Measurements from ENCODE around the gene ABCG1. TPM values are rescaled to one million over a fixed set of nuclear protein-coding genes. Genes with fewer than 3 reads are reported as not detected.

ABCG1 gene
- total RNA-seq, 2 donors from 2014 or later = 53.1 to 55.5 TPM

GRCh38 chr21:42295845-42296244 is 76.9 kb downstream of the ABCG1 start:
- H3K27me3 Mint-ChIP-seq (ENCODE audit: low read depth) = no peaks in the 10 kb centered on the region
- H3K9me3 Mint-ChIP-seq = no peaks in the 10 kb centered on the region
- no peak overlapping the region for H3K27ac Mint-ChIP-seq
- peaks cover 11% of the 10 kb centered on the region for H3K4me1 Mint-ChIP-seq (ENCODE audit: low read depth)
- no peak for ATAC-seq (replicated peaks in 1 of 2)
- DNase-seq = no peak
- H3K36me3 Mint-ChIP-seq (ENCODE audit: insufficient read depth in 2 of 2) = peaks cover 0 to 9% of the 10 kb centered on the region in 2 donors
- H3K4me3 Mint-ChIP-seq = no peak overlapping the region

- Mint-ChIP-seq H3K36me3 (ENCODE audit: insufficient read depth in 2 of 2) (peaks cover 0 to 7% of the 10 kb centered on the region in 2 donors), H3K27me3 (ENCODE audit: low read depth) (no peaks in the 10 kb centered on the region), H3K4me1 (ENCODE audit: low read depth) (peaks cover 11% of the 10 kb centered on the region), H3K9me3 (no peaks in the 10 kb centered on the region), H3K27ac (no peak overlapping the region), H3K4me3 (no peak overlapping the region)
- no peak for DNase-seq
- no peak for ATAC-seq (replicated peaks in 1 of 2)
These were observed 77.6 kb downstream of the ABCG1 start for GRCh38 chr21:42296501-42296900.

GRCh38 chr21:42297377-42297776 is 78.4 kb downstream of the ABCG1 start:
- Mint-ChIP-seq H3K4me3 (no peak overlapping the region), H3K9me3 (no peaks in the 10 kb centered on the region), H3K4me1 (ENCODE audit: low read depth) (peaks cover 11% of the 10 kb centered on the region), H3K27ac (no peak overlapping the region), H3K27me3 (ENCODE audit: low read depth) (no peaks in the 10 kb centered on the region), H3K36me3 (ENCODE audit: insufficient read depth in 2 of 2) (peaks cover 0 to 7% of the 10 kb centered on the region in 2 donors)
- ATAC-seq (replicated peaks in 1 of 2) (no peak), DNase-seq (no peak)

DNA sequence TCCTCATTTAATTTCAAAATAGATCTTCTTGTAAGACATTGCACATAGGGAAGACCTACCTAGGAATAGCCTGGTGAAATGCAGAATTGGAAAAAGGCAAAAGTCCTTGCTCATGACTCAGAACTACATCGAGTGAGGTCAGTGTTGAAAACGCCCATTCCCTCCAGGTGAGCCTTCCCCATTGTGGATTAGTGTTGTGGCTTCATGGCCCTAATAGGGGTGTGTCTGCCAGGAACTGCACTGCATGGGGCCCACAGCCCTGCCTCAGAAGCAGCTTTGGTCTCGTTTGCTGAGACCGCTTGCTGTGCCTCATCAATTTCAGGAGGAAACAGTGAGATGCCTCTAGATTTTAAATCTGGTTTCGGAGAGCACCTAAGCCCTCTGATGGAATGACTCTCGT is 79.3 kb downstream of the ABCG1 start:
- no peaks in the 10 kb centered on the region for H3K9me3 Mint-ChIP-seq
- H3K27ac Mint-ChIP-seq = no peak overlapping the region
- no peak overlapping the region for H3K4me3 Mint-ChIP-seq
- H3K4me1 Mint-ChIP-seq (ENCODE audit: low read depth) = peaks cover 11% of the 10 kb centered on the region
- ATAC-seq (replicated peaks in 1 of 2) = no peak
- DNase-seq = no peak
- H3K27me3 Mint-ChIP-seq (ENCODE audit: low read depth) = no peaks in the 10 kb centered on the region
- peaks cover 0 to 7% of the 10 kb centered on the region in 2 donors for H3K36me3 Mint-ChIP-seq (ENCODE audit: insufficient read depth in 2 of 2)

DNA sequence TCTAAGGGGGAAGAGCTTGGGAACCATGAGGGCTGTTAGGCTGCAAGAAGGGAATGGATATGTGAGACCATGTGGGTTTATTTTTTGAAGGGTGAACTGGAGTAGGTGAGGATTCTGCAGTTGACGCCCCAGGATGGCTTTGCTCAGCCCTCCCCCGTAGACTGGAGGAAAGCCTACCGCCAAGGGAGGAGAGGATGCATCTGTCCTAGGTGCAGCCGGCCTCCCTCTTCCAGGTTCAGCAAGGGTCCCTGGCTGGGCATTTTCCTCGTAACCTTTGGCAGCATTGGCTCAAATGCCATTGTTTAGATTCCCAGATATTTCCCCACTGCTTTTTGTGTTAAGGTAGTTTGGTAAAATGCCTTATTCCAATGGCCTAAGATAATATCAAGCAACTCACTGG is 79.7 kb downstream of the ABCG1 start:
- ATAC-seq (replicated peaks in 1 of 2) = no peak
- no peak overlapping the region for H3K27ac Mint-ChIP-seq

GRCh38 chr21:42299324-42300044 is 80.5 kb downstream of the ABCG1 start:
- peak; percentile 50 to 51 for DNase-seq
- ATAC-seq (replicated peaks in 1 of 2) = peak; percentile 78 to 87
- Mint-ChIP-seq H3K4me1 (ENCODE audit: low read depth) (peaks cover 11% of the 10 kb centered on the region), H3K4me3 (no peak overlapping the region), H3K27me3 (ENCODE audit: low read depth) (no peaks in the 10 kb centered on the region), H3K9me3 (no peaks in the 10 kb centered on the region), H3K36me3 (ENCODE audit: insufficient read depth in 2 of 2) (peaks cover 0 to 7% of the 10 kb centered on the region in 2 donors), H3K27ac (no peak overlapping the region)

More for the DNA sequence above, 79.7 kb downstream of the ABCG1 start:
- H3K36me3 Mint-ChIP-seq (ENCODE audit: insufficient read depth in 2 of 2) = peaks cover 0 to 7% of the 10 kb centered on the region in 2 donors
- H3K27me3 Mint-ChIP-seq (ENCODE audit: low read depth) = no peaks in the 10 kb centered on the region
- no peak for DNase-seq
- peaks cover 11% of the 10 kb centered on the region for H3K4me1 Mint-ChIP-seq (ENCODE audit: low read depth)
- H3K4me3 Mint-ChIP-seq = no peak overlapping the region
- no peaks in the 10 kb centered on the region for H3K9me3 Mint-ChIP-seq

- no peak overlapping the region for H3K27ac Mint-ChIP-seq
- no peaks in the 10 kb centered on the region for H3K9me3 Mint-ChIP-seq
These were observed 81.2 kb downstream of the ABCG1 start for GRCh38 chr21:42300045-42300583.

DNA sequence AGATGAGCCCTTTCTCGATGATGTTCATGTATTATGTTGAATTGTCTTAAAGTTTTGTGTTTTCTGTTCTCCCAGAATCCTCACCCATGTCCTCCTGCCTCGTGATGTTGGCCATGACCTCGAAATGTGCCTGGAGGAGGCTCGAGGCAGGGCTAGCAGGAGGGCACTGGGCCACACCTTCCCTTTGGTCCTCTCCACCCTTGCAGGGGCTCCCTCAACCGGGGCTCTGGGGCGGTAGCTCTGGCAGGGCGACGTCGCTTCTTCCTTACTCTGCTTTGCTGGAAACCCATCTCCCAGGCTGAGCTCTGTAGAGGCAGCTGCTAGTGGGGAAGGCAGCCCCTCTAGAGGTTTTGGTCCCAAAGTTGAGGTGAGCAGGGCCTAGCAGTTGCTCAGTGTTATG is 82.0 kb downstream of the ABCG1 start:
- H3K27ac Mint-ChIP-seq = no peak overlapping the region
- no peaks in the 10 kb centered on the region for H3K27me3 Mint-ChIP-seq (ENCODE audit: low read depth)
- H3K9me3 Mint-ChIP-seq = no peaks in the 10 kb centered on the region
- H3K36me3 Mint-ChIP-seq (ENCODE audit: insufficient read depth in 2 of 2) = peaks cover 0 to 3% of the 10 kb centered on the region in 2 donors
- H3K4me1 Mint-ChIP-seq (ENCODE audit: low read depth) = peaks cover 11% of the 10 kb centered on the region
- ATAC-seq (replicated peaks in 1 of 2) (no peak), DNase-seq (no peak)
- H3K4me3 Mint-ChIP-seq = no peak overlapping the region

More at GRCh38 chr21:42300045-42300583, 81.2 kb downstream of the ABCG1 start:
- Mint-ChIP-seq H3K4me3 (no peak overlapping the region), H3K27me3 (ENCODE audit: low read depth) (no peaks in the 10 kb centered on the region), H3K4me1 (ENCODE audit: low read depth) (peaks cover 11% of the 10 kb centered on the region), H3K36me3 (ENCODE audit: insufficient read depth in 2 of 2) (peaks cover 0 to 6% of the 10 kb centered on the region in 2 donors)
- ATAC-seq (replicated peaks in 1 of 2) = no peak
- no peak for DNase-seq

DNA sequence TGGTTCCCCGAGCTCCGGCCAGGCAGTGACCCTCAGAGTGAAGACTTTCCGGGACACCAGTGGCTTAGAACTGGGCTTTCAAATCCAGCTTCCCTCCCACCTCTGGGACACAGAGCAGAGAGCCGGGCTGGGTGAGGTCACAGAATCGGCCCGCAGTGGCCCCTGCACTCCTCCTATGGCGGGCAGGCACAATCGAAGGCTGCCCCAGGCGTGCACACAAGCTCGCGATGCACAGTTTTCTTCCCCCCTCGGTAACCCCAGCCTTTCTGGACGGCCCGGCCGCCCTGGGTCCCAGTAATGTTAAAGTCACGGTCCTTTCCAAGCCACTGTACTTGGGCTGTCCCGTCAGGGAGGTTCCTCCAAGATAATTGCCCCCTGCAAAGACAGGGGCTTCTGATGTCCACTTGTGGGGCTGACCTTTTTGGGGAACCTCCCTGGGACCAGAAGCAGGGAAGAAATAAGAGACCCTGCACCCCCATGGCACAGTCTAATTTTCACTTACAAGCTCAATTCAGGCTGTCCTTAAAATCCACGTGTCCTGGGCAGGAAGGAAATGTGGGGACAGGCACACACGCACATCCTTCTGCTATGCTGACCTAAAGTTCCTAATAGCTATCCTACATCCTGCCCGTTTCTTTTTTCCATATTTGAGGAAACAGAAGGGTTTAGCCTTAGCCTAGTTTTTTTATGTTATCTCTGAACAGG is 82.6 kb downstream of the ABCG1 start:
- ATAC-seq (replicated peaks in 1 of 2) = no peak
- no peak for DNase-seq
- Mint-ChIP-seq H3K36me3 (ENCODE audit: insufficient read depth in 2 of 2) (peaks cover 0 to 3% of the 10 kb centered on the region in 2 donors), H3K27ac (no peak overlapping the region), H3K27me3 (ENCODE audit: low read depth) (no peaks in the 10 kb centered on the region), H3K4me3 (no peak overlapping the region), H3K4me1 (ENCODE audit: low read depth) (peaks cover 11% of the 10 kb centered on the region), H3K9me3 (no peaks in the 10 kb centered on the region)

DNA sequence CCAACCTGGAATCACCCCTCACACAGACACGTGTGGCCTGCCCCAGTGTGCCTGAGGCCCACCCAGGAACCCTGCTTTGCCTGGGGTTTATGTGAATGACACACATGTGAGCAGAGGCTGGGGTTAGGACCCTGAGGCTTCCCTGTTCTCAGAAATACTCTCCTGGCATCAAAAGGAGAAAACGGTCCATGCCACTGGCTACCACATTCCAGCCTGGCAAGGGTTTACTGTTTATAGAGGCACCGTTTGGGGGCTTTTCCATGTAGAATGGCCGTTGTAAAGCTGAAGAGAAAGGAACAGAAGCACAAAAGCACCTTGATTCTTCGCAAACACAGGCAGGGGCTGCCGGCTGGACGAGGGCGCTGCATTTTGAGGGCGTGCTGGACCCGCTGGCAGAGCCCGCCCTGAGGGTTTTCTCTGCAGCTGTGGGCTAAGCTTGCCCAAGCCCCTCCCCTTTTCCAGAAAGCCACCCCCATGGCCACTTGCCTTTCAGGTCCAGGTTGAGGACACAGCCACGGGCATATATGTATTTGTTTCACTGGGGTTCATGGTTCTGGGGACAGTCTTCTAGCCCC is 83.2 kb downstream of the ABCG1 start:
- H3K27me3 Mint-ChIP-seq (ENCODE audit: low read depth) = peaks cover 5% of the 10 kb centered on the region
- peaks cover 11% of the 10 kb centered on the region for H3K4me1 Mint-ChIP-seq (ENCODE audit: low read depth)
- H3K36me3 Mint-ChIP-seq (ENCODE audit: insufficient read depth in 2 of 2) = no peaks in the 10 kb centered on the region
- no peak overlapping the region for H3K4me3 Mint-ChIP-seq
- H3K9me3 Mint-ChIP-seq = no peaks in the 10 kb centered on the region
- no peak for ATAC-seq (replicated peaks in 1 of 2)
- no peak overlapping the region for H3K27ac Mint-ChIP-seq
- DNase-seq = no peak

DNA sequence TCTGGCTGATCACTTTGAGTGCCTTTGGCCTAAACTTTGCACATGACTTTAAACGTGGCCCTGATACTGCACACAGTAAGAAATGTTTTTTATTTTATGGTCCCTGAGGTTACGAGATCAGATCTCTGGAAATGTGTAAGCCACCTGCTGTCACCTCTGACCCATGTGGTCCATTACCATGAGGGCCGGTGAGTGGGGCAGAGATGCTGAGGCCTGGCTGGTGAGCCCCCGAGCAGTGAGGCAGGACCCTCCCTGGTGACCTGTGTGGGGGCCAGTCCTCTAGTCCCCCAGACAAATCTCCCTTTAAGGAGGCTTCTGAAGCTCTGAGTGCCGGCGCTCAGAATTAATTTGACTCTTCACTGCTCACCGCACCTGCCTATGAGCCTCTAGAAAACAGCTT is 83.9 kb downstream of the ABCG1 start:
- H3K4me3 Mint-ChIP-seq = no peak overlapping the region
- no peaks in the 10 kb centered on the region for H3K36me3 Mint-ChIP-seq (ENCODE audit: insufficient read depth in 2 of 2)
- ATAC-seq (replicated peaks in 1 of 2) = no peak
- peaks cover 11% of the 10 kb centered on the region for H3K4me1 Mint-ChIP-seq (ENCODE audit: low read depth)
- H3K9me3 Mint-ChIP-seq = no peaks in the 10 kb centered on the region
- H3K27me3 Mint-ChIP-seq (ENCODE audit: low read depth) = peaks cover 5% of the 10 kb centered on the region
- H3K27ac Mint-ChIP-seq = no peak overlapping the region
- no peak for DNase-seq

GRCh38 chr21:42303443-42303842 is 84.5 kb downstream of the ABCG1 start:
- Mint-ChIP-seq H3K4me1 (ENCODE audit: low read depth) (peaks cover 11% of the 10 kb centered on the region), H3K27ac (no peak overlapping the region), H3K9me3 (no peaks in the 10 kb centered on the region), H3K4me3 (no peak overlapping the region), H3K36me3 (ENCODE audit: insufficient read depth in 2 of 2) (no peaks in the 10 kb centered on the region), H3K27me3 (ENCODE audit: low read depth) (peaks cover 5% of the 10 kb centered on the region)
- no peak for ATAC-seq (replicated peaks in 1 of 2)
- no peak for DNase-seq

All from activated T-cell treated with anti-CD3 and anti-CD28 coated beads, Interleukin-2, amount 50 U/mL, for 72 hours (primary cell).